RKO (cell line): ENCODE results near the gene IRF2BP2.
"Not testable (repeated sequence)": the region's sequence is repeated elsewhere in the genome, so short reads cannot be mapped to it uniquely, and the experiment has no call there.

Experiments
- DNase-seq: peaks from one replicate; pipeline ENCODE4 v3.0.0-alpha.2; 2016; ENCODE audit warnings: low spot score

IRF2BP2 gene

DNA sequence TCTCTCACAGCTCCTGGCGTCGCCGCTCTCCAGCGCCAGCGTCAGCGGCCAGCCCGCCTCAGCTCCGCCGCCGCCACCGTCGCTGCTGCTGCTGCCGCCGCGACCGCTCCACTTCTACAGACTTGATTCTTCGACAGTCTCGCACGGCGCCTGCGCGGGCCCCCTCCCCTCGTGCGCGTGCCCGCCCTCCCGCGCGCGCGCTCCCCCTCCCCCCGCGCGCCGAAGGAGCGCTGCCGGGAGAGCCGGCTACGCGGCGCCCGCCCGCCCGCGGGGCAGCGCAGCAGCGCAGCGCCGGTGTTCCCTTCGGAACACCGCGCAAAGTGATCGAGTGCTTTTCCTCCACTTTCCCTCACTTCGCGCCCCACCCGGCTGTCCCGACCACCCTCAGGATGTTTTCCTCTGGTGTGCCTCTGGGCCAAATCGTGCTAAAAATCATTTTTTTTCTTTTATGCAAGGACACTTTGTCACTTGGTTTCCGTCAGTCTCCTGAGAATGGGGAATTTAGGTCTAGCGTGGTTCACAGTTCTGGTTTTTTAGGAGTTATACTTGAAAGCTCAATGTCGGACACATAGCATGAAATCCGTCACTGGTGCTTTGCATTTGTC lies at the start of gene IRF2BP2:
TSS of gene IRF2BP2 (minus strand) at position 118 of the 605 bp plus-strand sequence. CDS start 684 bp downstream, outside the sequence.
- peak; percentile 86 for DNase-seq

DNA sequence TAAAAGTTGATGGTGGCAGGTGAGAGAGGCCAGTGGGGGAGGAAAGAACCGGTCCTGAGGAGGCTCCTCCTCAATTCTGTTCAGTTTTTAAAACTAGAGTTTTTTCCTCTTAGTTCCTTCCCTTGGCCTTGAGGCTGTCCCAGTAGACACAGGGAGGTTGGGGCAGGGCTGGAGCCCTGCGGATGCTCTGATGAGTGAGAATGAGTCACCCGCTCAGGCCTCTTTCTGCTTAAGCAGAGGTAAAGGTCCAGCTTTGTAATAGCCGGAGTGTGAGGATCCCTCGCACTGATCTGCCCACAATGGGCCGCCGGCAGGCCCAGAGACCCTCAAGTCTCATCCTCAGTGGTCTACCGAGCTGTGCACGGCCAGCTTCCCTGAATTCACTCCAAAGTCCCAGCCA lies 49.6 kb upstream of the IRF2BP2 start:
- peak; percentile 94 for DNase-seq

- no peak for DNase-seq
Observed at GRCh38 chr1:234658138-234658537, 48.2 kb upstream of the IRF2BP2 start.

DNA sequence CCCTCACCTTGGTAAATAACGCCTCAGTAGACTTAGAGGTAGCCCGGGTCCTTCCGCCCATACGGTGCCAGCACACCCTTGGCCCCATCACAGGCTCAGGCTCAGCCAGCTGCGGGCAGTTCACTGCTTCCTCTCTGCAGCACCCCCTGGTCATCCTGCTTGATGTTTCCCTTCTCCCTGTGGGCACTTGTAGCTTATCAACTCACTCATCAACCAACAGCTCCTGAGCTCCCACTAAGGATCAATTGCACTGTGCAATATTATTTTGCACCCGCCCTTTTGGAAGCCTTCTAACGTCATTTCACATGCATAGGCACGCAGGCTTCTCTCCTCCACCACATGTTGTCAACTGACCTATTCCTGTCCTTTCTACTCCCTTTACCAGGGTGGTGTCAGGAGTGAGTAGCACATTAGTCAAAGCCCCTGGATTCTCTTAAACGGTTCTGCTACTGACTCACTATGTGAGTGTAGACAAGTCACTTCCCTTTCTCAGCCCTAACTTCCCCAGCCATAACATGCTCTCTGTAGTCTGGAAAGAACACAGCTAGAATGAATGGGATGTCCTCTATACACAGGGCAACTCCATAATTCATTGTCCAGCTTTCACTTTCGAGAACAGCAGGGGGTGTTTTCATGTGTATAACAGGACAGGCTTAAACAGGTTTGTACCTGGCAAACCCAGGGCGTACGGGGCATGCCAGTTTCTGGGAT lies 47.1 kb upstream of the IRF2BP2 start:
- DNase-seq, result peak; percentile 100

DNA sequence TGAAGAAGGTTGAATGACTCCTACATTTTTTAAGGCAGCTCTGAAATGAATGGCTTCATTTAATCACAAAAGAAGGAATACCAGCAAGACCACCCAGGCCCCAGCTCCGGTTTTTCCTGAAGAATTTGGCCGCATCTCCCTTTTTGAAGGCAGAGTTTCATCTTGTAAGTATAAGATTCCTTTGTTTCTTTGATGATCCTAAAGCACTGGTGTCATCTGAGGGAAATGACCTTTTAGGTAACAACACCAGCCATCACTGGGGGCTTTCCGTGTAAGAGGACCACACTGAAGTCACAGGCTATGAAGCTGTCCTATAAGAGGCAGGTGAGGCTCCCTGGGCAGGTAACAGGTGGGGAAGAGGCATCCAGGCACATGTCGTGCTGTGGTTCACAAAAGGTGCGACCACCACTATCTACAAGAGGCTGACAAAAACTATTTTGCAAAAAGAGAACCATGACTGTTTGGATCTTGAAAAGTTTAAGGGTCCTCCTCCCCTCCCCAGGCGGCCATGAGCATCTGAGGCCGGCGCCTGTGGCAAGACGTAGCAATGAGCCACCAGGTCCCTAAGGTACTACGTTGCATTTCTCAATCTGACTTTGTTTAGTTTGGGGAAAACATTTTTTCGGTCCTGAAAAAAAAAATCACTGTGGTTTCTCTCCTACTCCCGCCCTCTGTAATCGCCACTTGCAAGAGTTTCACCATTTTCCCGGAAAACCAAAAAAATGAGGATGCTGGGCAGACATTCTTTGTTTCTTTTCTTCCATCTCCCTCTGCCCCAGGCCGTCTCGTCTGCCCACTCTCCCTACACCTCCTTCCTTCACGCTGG lies 46.3 kb upstream of the IRF2BP2 start:
- DNase-seq, result peak; percentile 17

DNA sequence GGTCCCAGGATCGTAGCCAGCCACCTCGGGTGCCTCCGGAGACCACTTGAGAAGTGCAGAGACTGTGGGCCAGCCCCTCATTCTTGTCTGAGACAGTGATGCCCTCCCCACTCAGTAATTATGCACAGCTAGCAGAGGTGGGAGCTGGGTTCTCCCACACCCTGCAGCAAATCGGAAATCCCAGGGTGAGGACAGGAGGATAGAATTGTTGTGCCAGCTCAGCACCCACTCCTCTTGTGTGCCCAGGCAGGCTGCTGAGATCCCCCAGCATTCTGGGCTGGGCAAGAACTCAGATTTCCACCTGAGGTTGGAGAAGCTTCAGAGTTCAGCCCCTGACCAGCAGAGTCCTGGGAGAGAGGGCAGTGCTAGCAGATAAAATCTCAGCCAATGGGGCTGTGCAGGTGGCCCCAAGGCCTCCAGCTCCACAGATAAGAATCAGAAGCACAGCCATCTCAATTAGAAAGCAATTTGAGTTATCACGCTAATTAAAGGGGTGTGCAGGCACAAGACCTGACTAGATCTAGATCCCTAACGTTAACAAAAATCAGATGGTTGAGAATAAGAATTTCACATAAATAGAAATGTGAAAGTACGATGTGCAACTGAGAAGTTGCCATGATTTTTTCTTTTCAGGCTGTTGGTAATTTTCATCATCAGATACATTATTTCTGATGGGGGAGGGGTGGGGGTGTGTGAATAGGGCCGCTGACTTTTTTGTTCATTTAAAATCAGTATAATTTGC lies 45.5 kb upstream of the IRF2BP2 start:
- peak; percentile 56 for DNase-seq

- no peak for DNase-seq
Observed at GRCh38 chr1:234654002-234654733, 44.2 kb upstream of the IRF2BP2 start.

DNA sequence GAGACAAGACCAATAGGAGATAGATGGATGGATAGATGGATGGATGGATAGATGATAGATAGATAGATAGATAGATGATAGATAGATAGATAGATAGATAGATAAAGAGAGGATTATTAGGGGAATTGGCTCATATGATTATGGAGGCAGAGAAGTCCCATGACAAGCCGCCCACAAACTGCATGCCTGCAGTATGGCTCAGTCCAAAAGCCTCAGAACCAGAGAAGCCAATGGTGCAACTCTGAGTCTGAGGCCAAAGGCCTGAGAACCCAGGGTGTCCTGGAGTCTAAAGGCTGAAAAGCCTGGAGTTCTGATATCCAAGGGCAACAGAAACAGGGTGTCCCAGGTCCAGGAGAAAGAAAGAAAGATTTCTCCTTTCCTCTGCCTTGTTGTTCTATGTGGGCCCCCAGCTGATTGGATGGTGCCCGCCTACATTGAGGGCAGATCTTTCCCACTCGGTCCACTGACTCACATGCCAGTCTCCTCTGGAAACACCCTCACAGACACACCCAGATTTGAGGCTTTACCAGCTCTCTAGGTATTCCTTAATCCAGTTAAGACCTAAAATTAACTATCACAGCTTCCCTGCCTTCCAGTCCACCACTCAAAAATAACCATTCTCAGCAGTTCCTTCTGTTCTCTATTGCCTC lies 39.6 kb upstream of the IRF2BP2 start:
- DNase-seq, result no peak

DNA sequence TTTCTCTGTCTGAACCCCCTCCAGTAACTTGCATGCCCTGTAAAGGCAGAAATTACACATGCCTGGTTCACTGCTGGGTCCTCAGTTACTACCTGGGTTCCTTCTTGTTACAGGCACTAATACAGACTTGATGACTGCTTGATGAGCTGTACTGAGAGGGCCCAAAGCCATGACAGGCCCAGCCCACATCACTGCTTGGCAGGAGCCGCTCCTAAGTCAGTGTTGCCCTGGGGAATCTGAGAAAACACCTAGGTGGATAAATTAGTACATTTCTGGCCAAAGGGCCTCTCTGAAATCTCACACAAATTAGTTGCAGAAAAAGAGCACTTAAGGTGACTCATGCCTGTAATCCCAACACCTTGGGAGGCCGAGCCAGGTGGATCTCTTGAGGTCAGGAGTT lies 37.8 kb upstream of the IRF2BP2 start:
- no peak for DNase-seq

DNA sequence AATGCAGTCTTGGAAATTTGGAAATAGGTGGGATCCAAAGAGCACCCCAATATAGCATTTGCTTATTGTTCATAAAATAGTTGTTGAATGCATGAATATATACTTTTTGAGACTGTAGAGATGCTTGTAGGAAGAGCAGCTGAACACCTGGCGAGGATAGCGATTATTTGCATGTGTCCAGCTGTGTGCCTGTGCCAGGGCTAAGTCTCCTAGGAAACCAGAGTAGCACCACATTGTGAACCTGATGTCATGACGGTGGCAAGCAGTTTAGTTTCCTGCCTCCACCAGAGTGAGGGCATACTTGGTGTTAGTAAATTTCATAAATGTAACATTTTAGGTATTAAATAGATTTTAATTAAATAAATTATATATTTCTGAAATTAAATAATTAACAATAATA lies 37.3 kb upstream of the IRF2BP2 start:
- DNase-seq, result no peak

GRCh38 chr1:234645964-234646363 lies 36.0 kb upstream of the IRF2BP2 start:
- DNase-seq, result no peak

GRCh38 chr1:234645474-234645953 lies 35.5 kb upstream of the IRF2BP2 start:
- DNase-seq, result no peak

GRCh38 chr1:234644928-234645327 lies 35.0 kb upstream of the IRF2BP2 start:
- no peak for DNase-seq

DNA sequence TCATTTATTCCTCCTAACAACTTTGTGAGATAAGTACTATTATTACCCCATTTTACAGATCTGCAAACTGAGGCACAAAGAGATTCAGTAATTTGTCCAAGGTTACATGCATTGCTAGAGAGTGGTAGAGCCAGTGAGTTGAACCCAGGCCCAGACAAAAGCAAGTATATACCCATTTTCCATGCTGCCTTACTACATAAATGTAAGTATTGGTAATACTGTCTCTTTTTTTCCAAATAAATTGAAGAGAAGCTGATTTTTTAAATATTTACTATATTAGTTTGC lies 33.8 kb upstream of the IRF2BP2 start:
- DNase-seq, result no peak

DNA sequence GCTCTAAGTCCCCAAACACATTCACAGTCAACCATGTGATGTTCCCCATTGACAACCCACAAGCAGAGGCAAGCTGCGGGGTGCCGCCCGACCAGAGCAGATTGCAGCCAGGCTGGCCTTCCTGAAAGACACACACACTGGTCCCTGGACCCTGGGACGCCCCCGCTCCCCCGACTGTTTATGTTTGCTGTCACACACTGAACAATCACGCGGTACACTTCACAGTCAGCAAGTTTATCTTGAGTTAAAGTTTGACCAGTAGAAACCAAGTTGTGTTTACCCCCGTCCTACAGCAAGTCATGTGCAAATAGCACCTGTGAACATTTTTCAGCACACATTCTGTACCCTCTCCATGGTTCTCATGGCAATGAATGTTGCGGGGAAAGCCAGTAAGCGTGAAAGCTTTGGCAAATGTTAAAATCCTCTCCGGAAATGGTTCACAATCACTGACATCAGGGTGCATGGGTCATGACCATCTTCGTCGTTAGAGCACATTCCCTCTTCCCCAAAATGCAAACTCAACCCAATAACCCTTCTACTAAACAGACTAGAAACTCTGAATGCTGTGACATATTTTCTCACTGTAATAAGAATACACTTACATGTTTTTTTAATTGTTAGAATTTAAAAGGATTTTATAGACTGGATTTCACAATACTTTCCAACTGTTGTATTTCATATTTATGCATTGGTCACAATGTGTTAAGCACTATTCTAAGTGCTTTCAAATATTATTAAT lies 33.3 kb upstream of the IRF2BP2 start:
- DNase-seq, result no peak

GRCh38 chr1:234642428-234642827 lies 32.5 kb upstream of the IRF2BP2 start:
- DNase-seq, result no peak

- no peak for DNase-seq
Observed at GRCh38 chr1:234639961-234640360, 30.0 kb upstream of the IRF2BP2 start.

DNA sequence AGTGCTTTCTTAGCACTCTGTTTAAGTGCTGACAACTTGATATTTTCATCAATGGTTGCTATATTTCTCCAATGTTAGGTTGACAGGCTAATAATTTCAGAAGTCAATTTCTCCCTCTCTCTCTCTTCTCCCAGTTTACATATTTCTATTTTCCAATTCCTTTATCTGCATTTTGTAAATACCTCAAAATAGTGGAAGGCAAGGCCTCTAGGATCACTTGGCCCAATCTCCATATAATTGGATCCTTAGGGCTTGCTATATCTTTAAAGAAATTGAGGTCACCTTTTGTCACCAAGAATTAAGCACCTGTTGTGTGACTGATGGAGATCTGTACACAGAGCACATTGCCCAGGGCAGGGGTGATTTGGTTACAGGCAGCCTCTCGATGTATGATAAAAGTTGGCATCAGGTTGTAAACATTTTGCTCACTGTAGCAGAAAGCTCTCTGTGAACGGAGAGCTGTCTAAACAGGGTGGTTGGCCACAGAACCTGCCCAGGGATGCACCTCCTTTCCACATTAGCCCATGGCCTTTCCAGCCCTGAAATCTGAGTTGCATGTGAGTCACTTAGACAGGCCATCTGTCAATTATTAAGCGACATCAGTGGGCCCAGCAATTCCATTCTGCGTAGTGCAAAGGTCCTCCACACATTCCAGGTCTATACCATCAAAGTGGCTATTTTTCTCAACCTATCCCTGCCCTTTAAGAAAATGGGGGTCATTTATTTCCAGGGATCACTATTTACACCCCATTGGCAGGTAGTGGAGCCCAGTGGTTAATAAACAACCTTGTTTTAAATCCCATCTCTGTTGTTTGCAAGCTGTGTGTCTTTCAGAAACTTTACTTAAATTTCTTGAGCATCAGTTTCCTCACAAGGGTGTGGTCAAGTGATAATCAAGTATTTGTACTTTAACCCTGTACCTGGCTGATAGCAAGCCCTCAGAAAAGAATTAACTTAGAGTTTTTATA lies 29.1 kb upstream of the IRF2BP2 start:
- DNase-seq, result no peak

- DNase-seq, result not testable (repeated sequence)
Observed at GRCh38 chr1:234634922-234635321, 24.9 kb upstream of the IRF2BP2 start.
